Subcutaneous abdominal adipose tissue (tissue), 5 donors: ENCODE data around the gene CSF1R.
"Not testable (repeated sequence)": the region's sequence is repeated elsewhere in the genome, so short reads cannot be mapped to it uniquely, and the experiment has no call there.

Experiments used
- H3K27ac ChIP-seq: one replicate; pipeline ENCODE4 v1.7.0; 2013; ENCODE audit warnings: low read depth, mild to moderate bottlenecking, inconsistent platforms, low read length, moderate library complexity
- H3K27me3 ChIP-seq, 5 donors: one replicate each; pipeline ENCODE4 v1.7.0; 2013; ENCODE audit warnings: low read length in 5 of 5, inconsistent platforms in 1 of 5; ENCODE audit not compliant: control insufficient read depth in 5 of 5, insufficient read depth in 4 of 5
- H3K36me3 ChIP-seq, 5 donors: one replicate each; pipeline ENCODE4 v1.7.0; 2013; ENCODE audit warnings: low read length in 5 of 5; ENCODE audit not compliant: control insufficient read depth in 5 of 5, insufficient read depth in 5 of 5
- H3K4me1 ChIP-seq, 5 donors: one replicate each; pipeline ENCODE4 v1.7.0; 2013; ENCODE audit warnings: low read length in 5 of 5, mild to moderate bottlenecking in 3 of 5, moderate library complexity in 1 of 5; ENCODE audit not compliant: control insufficient read depth in 5 of 5, insufficient read depth in 5 of 5
- H3K4me3 ChIP-seq, 5 donors: one replicate each; pipeline ENCODE4 v1.7.0; 2013; ENCODE audit warnings: low read length in 5 of 5, low read depth in 1 of 5
- H3K9ac ChIP-seq, 5 donors: one replicate each; pipeline ENCODE4 v1.7.0; 2013; ENCODE audit warnings: low read length in 5 of 5, mild to moderate bottlenecking in 4 of 5, moderate library complexity in 3 of 5
- H3K9me3 ChIP-seq, 5 donors: one replicate each; pipeline ENCODE4 v1.7.0; 2013; ENCODE audit warnings: low read length in 5 of 5; ENCODE audit not compliant: control insufficient read depth in 5 of 5
- donor health status: healthy.
- donor health status: healthy.
- donor health status: healthy.
- donor health status: healthy.
- donor health status: healthy.

Gene CSF1R

DNA sequence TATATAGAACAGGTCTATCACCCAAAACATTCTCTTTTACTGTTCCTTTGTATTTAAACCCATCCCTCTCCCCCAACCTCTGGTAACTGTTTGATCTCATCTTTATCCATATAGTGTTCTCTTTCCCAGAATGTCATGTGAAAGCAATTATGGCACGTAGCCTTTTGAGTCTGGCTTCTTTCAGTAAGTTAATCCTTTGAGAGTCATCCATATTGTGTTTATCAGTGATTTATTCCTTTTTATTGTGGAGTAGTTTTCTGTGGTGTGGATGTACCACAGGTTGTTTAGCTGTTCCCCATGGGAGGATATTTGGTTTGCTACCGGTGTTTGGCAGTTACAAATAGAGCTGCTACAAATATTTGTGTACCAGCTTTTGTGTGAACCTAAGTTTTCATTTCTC lies 47.8 kb downstream of the CSF1R start:
- Histone ChIP-seq H3K9ac (no peak overlapping the region), H3K4me1 (peaks cover 0 to under 1% (median 0%) of the 10 kb centered on the region in 5 donors), H3K36me3 (peaks cover 60 to 94% (median 88%) of the 10 kb centered on the region in 5 donors), H3K9me3 (no peaks in the 10 kb centered on the region), H3K27ac (no peak overlapping the region), H3K27me3 (no peaks in the 10 kb centered on the region), H3K4me3 (no peak overlapping the region)

DNA sequence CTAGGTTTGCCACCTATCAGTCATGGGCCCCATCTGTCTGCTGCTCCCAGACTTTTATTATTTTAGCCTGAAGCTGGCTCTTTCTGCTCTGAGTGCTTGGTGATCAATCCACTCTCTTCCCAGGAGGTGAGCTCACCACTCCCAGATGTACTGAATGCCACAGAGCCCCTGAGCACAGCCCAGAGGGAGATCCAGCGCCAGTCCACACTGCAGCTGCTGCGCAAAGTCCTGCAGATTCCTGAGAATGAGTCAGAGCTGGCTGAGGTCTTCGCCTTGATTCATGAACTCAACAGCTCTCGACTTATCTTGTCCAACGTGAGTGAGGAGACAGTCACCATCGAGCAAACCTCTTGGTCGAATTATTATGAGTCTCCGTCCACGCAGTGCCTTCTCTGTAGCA lies 49.8 kb downstream of the CSF1R start:
- no peaks in the 10 kb centered on the region for H3K4me1 ChIP-seq
- no peak overlapping the region for H3K27ac ChIP-seq
- H3K9me3 ChIP-seq, result no peaks in the 10 kb centered on the region
- H3K36me3 ChIP-seq, result peaks cover 67 to 95% (median 89%) of the 10 kb centered on the region in 5 donors
- H3K27me3 ChIP-seq, result no peaks in the 10 kb centered on the region
- no peak overlapping the region for H3K9ac ChIP-seq
- H3K4me3 ChIP-seq, result no peak overlapping the region

DNA sequence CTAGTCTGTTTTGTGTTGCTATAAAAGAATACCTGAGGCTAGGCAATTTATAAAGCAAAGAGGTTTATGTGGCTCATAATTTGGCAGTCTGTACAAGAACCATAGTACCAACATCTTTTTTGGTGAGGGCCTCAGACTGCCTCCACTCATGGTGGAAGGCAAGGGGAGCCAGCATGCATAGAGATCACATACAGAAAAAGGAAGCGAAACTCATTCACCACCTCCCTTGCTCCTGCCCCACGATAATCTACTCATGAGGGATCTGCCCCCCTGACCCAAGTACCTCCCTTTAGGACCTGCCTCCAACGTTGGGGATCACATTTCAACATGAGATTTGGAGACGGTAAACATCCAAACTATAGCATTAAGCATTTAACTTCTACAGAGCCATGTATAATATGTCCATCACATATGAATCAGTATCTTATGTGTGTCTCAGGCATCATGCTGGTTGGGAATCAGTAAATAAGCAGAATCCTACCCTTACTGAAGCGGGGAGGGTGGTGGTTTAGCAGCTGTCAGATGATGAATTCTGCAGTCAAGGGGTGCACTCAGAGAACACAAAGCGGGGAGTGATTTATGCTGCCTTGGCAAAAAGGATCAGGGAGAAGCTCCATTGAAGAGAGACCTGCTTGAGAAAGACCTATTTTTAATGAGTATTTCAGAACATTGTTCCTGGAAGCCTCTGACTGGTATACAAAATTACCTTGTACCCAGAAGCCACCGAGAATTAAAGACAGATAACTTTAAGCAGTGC lies 51.0 kb downstream of the CSF1R start:
- Histone ChIP-seq H3K4me3 (no peak overlapping the region), H3K9me3 (no peaks in the 10 kb centered on the region), H3K4me1 (no peaks in the 10 kb centered on the region), H3K27ac (no peak overlapping the region), H3K27me3 (no peaks in the 10 kb centered on the region), H3K36me3 (peaks cover 64 to 95% (median 89%) of the 10 kb centered on the region in 5 donors), H3K9ac (no peak overlapping the region)

DNA sequence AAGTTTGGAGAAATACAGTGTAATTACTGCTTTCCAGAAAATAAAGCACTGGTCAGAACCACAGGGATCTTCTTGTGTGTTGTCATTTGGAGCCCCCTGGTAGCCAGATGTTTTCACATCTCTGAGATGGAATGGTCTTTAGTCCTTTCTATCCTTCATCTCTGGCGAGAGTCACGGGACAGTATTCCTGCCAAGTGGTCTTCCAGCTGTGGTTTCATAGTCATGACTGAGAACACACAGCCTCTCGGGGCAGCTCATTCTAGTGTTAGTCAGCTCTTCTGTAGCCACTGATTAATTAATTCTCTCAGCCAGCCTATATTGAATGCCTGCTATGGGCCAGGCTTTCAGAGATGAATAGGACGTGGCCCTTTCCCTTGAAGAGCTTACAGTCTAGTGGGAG lies 51.7 kb downstream of the CSF1R start:
- Histone ChIP-seq H3K9me3 (no peaks in the 10 kb centered on the region), H3K9ac (no peak overlapping the region), H3K4me3 (no peak overlapping the region), H3K27me3 (no peaks in the 10 kb centered on the region), H3K27ac (no peak overlapping the region), H3K4me1 (no peaks in the 10 kb centered on the region), H3K36me3 (peaks cover 61 to 95% (median 89%) of the 10 kb centered on the region in 5 donors)

DNA sequence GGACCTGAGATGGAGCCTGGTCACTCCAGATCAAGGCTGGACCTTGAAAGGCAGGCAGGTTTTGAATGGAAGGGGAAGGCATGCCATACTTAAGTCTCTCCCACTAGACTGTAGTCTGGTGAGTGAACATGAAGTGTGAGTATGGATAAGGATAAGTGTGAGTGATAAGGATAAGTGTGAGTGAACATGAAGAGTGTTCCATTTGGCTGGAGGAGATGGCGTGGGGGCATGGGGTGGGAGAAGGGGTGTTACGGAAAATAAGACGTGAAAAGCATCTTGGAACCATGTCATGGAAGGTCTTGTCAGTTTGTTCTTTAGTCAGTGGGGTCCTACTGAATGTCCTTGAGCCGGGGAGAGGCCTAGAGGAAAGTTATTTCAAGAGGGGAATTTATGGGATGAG lies 53.0 kb downstream of the CSF1R start:
- Histone ChIP-seq H3K4me1 (no peaks in the 10 kb centered on the region), H3K27ac (no peak overlapping the region), H3K4me3 (no peak overlapping the region), H3K9me3 (no peaks in the 10 kb centered on the region), H3K27me3 (no peaks in the 10 kb centered on the region), H3K9ac (no peak overlapping the region), H3K36me3 (peaks cover 58 to 96% (median 84%) of the 10 kb centered on the region in 5 donors)

DNA sequence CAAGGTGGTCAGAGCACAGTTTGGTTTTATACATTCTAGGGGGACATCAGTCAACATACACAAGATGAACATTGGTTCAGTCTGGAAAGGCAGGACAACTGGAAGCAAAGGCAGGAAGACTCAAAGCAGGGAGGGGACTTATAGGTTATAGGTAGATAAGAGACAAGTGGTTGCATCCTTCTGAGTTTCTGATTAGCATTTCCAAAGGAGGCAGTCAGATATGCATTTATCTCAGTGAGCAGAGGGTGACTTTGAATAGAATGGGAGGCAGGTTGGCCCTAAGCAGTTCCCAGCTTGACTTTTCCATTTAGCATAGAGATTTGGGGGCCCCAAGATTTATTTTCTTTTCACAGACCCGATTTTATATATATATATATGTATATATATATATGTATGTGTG lies 58.3 kb downstream of the CSF1R start:
- not testable (repeated sequence) for H3K4me3 ChIP-seq, H3K9ac ChIP-seq
- H3K36me3 ChIP-seq, result peaks cover 51 to 87% (median 76%) of the 10 kb centered on the region in 5 donors

DNA sequence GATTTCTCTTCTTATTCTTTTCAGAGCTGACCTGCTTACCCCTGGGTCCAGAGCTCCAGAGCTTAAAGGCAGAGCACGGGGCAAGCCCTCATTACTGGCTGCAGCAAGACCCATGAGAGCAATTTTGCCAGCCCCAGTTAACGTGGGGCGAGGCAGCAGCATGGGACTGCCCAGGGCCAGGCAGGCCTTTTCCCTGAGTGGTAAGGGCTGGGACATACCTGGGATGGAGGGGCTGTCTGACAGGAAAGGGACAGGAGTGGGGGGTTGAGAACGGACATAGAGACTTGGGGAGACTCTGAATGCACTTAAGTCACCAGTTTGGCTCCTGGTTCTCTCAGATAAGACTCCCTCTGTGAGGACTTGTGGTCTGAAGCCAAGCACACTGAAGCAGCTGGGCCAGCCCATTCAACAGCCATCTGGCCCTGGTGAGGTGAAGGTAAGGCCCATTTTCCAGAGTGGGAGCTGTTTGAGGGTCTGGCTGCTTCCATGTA lies 59.6 kb downstream of the CSF1R start:
- Histone ChIP-seq H3K27ac (no peak overlapping the region), H3K27me3 (no peaks in the 10 kb centered on the region), H3K9me3 (no peaks in the 10 kb centered on the region), H3K9ac (no peak overlapping the region), H3K4me1 (peaks cover 0 to 32% (median 0%) of the 10 kb centered on the region in 5 donors), H3K4me3 (no peak overlapping the region), H3K36me3 (peaks cover 44 to 87% (median 68%) of the 10 kb centered on the region in 5 donors)

More for the DNA sequence above, 58.3 kb downstream of the CSF1R start:
- not testable (repeated sequence) for H3K27me3 ChIP-seq, H3K9me3 ChIP-seq, H3K27ac ChIP-seq
- H3K4me1 ChIP-seq, result peaks cover 0 to 24% (median 0%) of the 10 kb centered on the region in 5 donors

DNA sequence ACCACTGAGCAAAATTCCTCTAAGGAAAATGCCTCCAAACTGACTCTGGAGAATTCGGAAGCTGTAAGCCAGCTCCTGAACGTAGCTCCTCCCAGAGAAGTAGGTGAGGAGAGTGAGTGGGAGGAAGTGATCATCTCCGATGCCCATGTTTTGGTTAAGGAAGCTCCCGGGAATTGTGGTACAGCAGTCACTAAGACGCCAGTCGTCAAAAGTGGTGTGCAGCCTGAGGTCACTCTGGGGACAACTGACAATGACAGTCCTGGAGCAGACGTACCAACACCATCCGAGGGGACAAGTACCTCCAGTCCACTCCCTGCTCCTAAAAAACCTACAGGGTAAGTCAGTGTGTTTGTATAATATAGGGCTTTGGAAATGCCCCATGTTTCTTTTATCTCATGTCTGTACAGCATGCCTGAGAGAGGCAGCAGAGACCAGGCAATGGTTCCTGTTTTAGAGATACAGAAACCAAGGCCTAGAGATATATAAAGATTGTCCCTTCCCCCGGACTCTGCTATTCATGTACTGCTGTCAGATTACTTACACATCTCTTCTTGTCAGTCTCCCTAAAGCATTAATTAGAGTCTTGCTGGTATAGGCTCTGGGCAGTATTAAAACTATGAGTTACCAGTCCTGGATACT lies 61.9 kb downstream of the CSF1R start:
- H3K36me3 ChIP-seq, result peaks cover 49 to 87% (median 68%) of the 10 kb centered on the region in 5 donors
- peak overlapping the region in 2 of 5 donors; percentile 11 to 19 for H3K9ac ChIP-seq
- H3K4me3 ChIP-seq, result no peak overlapping the region
- H3K27me3 ChIP-seq, result no peaks in the 10 kb centered on the region
- peaks cover 0 to 43% (median 0%) of the 10 kb centered on the region in 5 donors for H3K4me1 ChIP-seq
- peak overlapping the region; percentile 63 for H3K27ac ChIP-seq
- H3K9me3 ChIP-seq, result no peaks in the 10 kb centered on the region

DNA sequence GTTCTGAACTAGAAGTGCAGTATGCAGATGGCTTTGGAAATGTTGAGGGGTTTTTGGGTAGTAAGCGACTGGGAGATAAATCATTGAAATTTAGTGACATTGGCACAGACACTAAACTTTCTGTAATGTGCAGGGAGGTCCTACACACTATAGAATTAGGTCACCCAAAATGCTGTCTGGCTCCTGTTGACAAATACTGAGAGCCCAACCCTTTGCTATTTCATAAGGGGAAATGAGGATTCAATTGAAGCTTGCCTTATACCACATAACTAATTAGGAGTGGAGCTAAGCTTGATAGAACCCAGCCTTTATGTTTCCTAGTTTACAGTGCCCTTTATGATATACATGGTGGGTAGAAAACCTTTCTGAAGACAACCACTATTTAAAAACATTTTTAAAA lies 63.2 kb downstream of the CSF1R start:
- Histone ChIP-seq H3K9ac (no peak overlapping the region), H3K9me3 (no peaks in the 10 kb centered on the region), H3K27ac (peak overlapping the region; percentile 74), H3K36me3 (peaks cover 53 to 91% (median 79%) of the 10 kb centered on the region in 5 donors), H3K4me3 (no peak overlapping the region), H3K4me1 (peaks cover 0 to 43% (median 0%) of the 10 kb centered on the region in 5 donors), H3K27me3 (no peaks in the 10 kb centered on the region)

DNA sequence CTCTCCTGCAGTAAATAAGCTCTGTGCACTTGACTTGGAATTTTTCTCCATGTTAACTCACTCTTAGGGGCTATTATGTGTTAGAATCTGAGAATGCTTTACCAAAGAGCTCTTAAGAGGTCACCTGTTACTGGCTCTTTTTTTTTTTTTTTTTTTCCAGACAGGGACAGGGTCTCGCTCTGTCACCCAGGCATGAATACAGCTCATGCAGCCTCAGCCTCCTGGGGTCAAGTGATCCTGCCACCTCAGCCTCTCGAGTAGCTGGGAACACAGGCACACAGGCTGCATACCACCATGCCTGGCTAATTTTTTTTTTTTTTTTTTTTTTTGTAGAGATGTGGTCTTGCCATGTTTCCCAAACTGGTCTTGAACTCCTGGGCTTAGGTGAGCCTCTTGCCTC lies 63.7 kb downstream of the CSF1R start:
- no peaks in the 10 kb centered on the region for H3K27me3 ChIP-seq
- H3K27ac ChIP-seq, result peak overlapping the region; percentile 74
- H3K9me3 ChIP-seq, result no peaks in the 10 kb centered on the region
- no peak overlapping the region for H3K9ac ChIP-seq
- H3K36me3 ChIP-seq, result peaks cover 57 to 91% (median 76%) of the 10 kb centered on the region in 5 donors
- peaks cover 0 to 43% (median 0%) of the 10 kb centered on the region in 5 donors for H3K4me1 ChIP-seq
- H3K4me3 ChIP-seq, result no peak overlapping the region
